Activated naive CD4-positive, alpha-beta T cell treated with anti-CD3 and anti-CD28 coated beads, Interleukin-2, amount 10 ng/mL, durations not matched to agents 7 days and 5 days (primary cell): ENCODE results near the gene PRSS2.
A peak's percentile ranks its signal among the peaks of the same experiment; 100 is the strongest.

Experiments used
- CTCF ChIA-PET: fragments of 350-600 bp; sonication (Branson Sonifier 250); formaldehyde crosslinking; loops from one replicate; lab custom pipeline; 2021; ENCODE audit warnings: antibody characterized with exemption; lab: Charles Lee
- DNase-seq: peaks from one replicate; pipeline ENCODE4 v3.0.0-alpha.2; 2020
- H3K27ac Mint-ChIP-seq: one replicate; pipeline ENCODE4 v1.8.0; 2021; ENCODE audit warnings: mild to moderate bottlenecking, moderate library complexity, mixed read lengths
- H3K27me3 Mint-ChIP-seq: one replicate; pipeline ENCODE4 v1.8.0; 2021; ENCODE audit warnings: mild to moderate bottlenecking, mixed read lengths
- H3K36me3 Mint-ChIP-seq: one replicate; pipeline ENCODE4 v1.8.0; 2021; ENCODE audit warnings: mixed read lengths
- H3K4me1 Mint-ChIP-seq: one replicate; pipeline ENCODE4 v1.8.0; 2021; ENCODE audit warnings: mixed read lengths
- H3K4me3 Mint-ChIP-seq: one replicate; pipeline ENCODE4 v1.8.0; 2021; ENCODE audit warnings: mild to moderate bottlenecking, moderate library complexity, mixed read lengths
- H3K9me3 Mint-ChIP-seq: one replicate; pipeline ENCODE4 v1.8.0; 2021; ENCODE audit warnings: mixed read lengths

The PRSS2 gene

GRCh38 chr7:142787034-142787768 lies 16.4 kb downstream of the PRSS2 start:
- CTCF ChIA-PET = interaction anchor here (4.3 to 21.8 kb wide), 2 partner anchors 11 to 23 kb away, joined by 20 to 346 read pairs; no protein-coding TSS in a partner anchor
- Mint-ChIP-seq H3K36me3 (peaks cover 46% of the 10 kb centered on the region), H3K4me3 (peak overlapping the region; percentile 92), H3K4me1 (peaks cover 26% of the 10 kb centered on the region), H3K9me3 (no peaks in the 10 kb centered on the region), H3K27ac (peak overlapping the region; percentile 100), H3K27me3 (no peaks in the 10 kb centered on the region)
- no peak for DNase-seq

DNA sequence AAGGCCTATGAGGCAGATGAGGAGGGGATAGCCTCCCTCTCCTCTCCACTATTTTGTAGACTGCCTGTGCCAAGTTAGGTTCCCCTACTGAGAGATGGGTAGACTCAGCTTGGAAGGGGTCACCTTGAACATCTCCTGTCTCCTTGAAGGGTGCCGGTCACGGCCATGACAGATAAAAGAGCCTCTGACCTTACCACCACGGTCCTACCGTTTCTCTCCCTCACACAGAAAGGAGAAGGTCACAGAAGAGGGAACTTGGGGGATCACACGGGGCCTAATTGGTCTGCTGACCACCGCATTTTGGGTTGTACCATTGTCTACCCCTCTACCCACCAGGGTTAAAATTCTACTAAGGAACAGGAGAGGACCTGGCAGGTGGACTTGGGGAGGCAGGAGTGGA lies 17.0 kb downstream of the PRSS2 start:
- H3K4me1 Mint-ChIP-seq = peaks cover 26% of the 10 kb centered on the region
- H3K27ac Mint-ChIP-seq = peak overlapping the region; percentile 100

GRCh38 chr7:142788303-142789289 lies 17.8 kb downstream of the PRSS2 start:
- CTCF ChIA-PET = interaction anchor here (4.3 to 21.8 kb wide), 2 partner anchors 10 to 22 kb away, joined by 20 to 346 read pairs; no protein-coding TSS in a partner anchor
- H3K9me3 Mint-ChIP-seq = no peaks in the 10 kb centered on the region
- H3K4me1 Mint-ChIP-seq = peaks cover 28% of the 10 kb centered on the region
- no peak for DNase-seq
- H3K27ac Mint-ChIP-seq = peak overlapping the region; percentile 100
- no peaks in the 10 kb centered on the region for H3K27me3 Mint-ChIP-seq
- H3K4me3 Mint-ChIP-seq = peak overlapping the region; percentile 92
- H3K36me3 Mint-ChIP-seq = peaks cover 59% of the 10 kb centered on the region

More for the DNA sequence above, 17.0 kb downstream of the PRSS2 start:
- Mint-ChIP-seq H3K36me3 (peaks cover 52% of the 10 kb centered on the region), H3K9me3 (no peaks in the 10 kb centered on the region), H3K27me3 (no peaks in the 10 kb centered on the region), H3K4me3 (peak overlapping the region; percentile 92)
- DNase-seq = no peak
- CTCF ChIA-PET = interaction anchor here (4.3 to 21.8 kb wide), 2 partner anchors 11 to 23 kb away, joined by 20 to 346 read pairs; no protein-coding TSS in a partner anchor

- H3K27ac Mint-ChIP-seq = peak overlapping the region; percentile 100
- H3K4me3 Mint-ChIP-seq = peak overlapping the region; percentile 92
- no peaks in the 10 kb centered on the region for H3K27me3 Mint-ChIP-seq
- CTCF ChIA-PET = interaction anchor here (4.3 to 21.8 kb wide), 2 partner anchors 9 to 21 kb away, joined by 20 to 346 read pairs; no protein-coding TSS in a partner anchor
- H3K36me3 Mint-ChIP-seq = peaks cover 67% of the 10 kb centered on the region
- H3K4me1 Mint-ChIP-seq = peaks cover 31% of the 10 kb centered on the region
- H3K9me3 Mint-ChIP-seq = no peaks in the 10 kb centered on the region
- DNase-seq = peak; percentile 42
Observed at GRCh38 chr7:142789441-142789840, 18.7 kb downstream of the PRSS2 start.

GRCh38 chr7:142790056-142790455 lies 19.3 kb downstream of the PRSS2 start:
- CTCF ChIA-PET = interaction anchor here (4.3 to 21.8 kb wide), 2 partner anchors 9 to 20 kb away, joined by 20 to 346 read pairs; no protein-coding TSS in a partner anchor
- peak; percentile 41 for DNase-seq
- H3K4me3 Mint-ChIP-seq = peak overlapping the region; percentile 92
- peaks cover 37% of the 10 kb centered on the region for H3K4me1 Mint-ChIP-seq
- H3K27me3 Mint-ChIP-seq = no peaks in the 10 kb centered on the region
- H3K27ac Mint-ChIP-seq = peak overlapping the region; percentile 100
- H3K36me3 Mint-ChIP-seq = peaks cover 71% of the 10 kb centered on the region
- H3K9me3 Mint-ChIP-seq = no peaks in the 10 kb centered on the region

DNA sequence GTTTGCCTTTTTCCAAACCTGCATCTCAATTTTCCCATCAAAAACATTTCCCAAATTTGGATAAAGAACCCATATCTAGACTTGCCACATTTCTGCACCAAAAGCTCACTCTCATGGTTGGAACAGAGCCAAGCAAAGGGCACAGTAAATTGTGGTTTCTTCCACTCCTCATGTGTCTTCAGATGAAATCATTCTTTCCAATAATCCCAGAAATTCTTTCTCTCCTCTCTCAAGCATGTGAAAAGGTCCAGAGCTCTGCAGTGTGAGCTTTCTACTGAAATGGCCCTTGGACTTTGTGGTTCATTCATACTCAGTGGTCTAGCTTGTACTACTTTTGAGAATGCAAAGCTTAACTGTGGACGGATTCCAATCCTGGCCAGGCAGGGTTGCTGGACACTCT lies 19.8 kb downstream of the PRSS2 start:
- H3K9me3 Mint-ChIP-seq = no peaks in the 10 kb centered on the region
- peaks cover 40% of the 10 kb centered on the region for H3K4me1 Mint-ChIP-seq
- H3K27ac Mint-ChIP-seq = peak overlapping the region; percentile 100
- no peaks in the 10 kb centered on the region for H3K27me3 Mint-ChIP-seq
- peaks cover 71% of the 10 kb centered on the region for H3K36me3 Mint-ChIP-seq
- peak overlapping the region; percentile 92 for H3K4me3 Mint-ChIP-seq
- CTCF ChIA-PET = interaction anchor here (1.4 to 21.8 kb wide), 3 partner anchors 8 to 75 kb away, joined by 3 to 346 read pairs (median 20); no protein-coding TSS in a partner anchor
- no peak for DNase-seq

GRCh38 chr7:142791502-142791901 lies 20.7 kb downstream of the PRSS2 start:
- peak overlapping the region; percentile 92 for H3K4me3 Mint-ChIP-seq
- CTCF ChIA-PET = interaction anchor here (1.4 to 21.8 kb wide), 2 partner anchors 19 to 74 kb away, joined by 3 to 346 read pairs; no protein-coding TSS in a partner anchor
- no peaks in the 10 kb centered on the region for H3K9me3 Mint-ChIP-seq
- no peaks in the 10 kb centered on the region for H3K27me3 Mint-ChIP-seq
- peak overlapping the region; percentile 100 for H3K27ac Mint-ChIP-seq
- H3K4me1 Mint-ChIP-seq = peaks cover 40% of the 10 kb centered on the region
- no peak for DNase-seq
- peaks cover 79% of the 10 kb centered on the region for H3K36me3 Mint-ChIP-seq

GRCh38 chr7:142792129-142792528 lies 21.4 kb downstream of the PRSS2 start:
- CTCF ChIA-PET = interaction anchor here (1.1 to 21.8 kb wide), 3 partner anchors 9 to 74 kb away, joined by 3 to 346 read pairs (median 3); no protein-coding TSS in a partner anchor
- Mint-ChIP-seq H3K36me3 (peaks cover 82% of the 10 kb centered on the region), H3K27ac (peak overlapping the region; percentile 100), H3K4me1 (peaks cover 40% of the 10 kb centered on the region), H3K27me3 (peaks cover under 1% of the 10 kb centered on the region), H3K9me3 (no peaks in the 10 kb centered on the region), H3K4me3 (peak overlapping the region; percentile 92)
- no peak for DNase-seq

DNA sequence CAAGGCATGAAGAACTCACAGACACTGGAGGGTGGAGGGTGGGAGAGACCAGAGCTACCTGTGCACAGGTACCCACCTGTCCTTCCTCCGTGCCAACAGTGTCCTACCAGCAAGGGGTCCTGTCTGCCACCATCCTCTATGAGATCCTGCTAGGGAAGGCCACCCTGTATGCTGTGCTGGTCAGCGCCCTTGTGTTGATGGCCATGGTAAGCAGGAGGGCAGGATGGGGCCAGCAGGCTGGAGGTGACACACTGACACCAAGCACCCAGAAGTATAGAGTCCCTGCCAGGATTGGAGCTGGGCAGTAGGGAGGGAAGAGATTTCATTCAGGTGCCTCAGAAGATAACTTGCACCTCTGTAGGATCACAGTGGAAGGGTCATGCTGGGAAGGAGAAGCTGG lies 21.8 kb downstream of the PRSS2 start:
- CTCF ChIA-PET = interaction anchor here (1.1 to 21.8 kb wide), 2 partner anchors 9 to 18 kb away, joined by 3 to 346 read pairs; no protein-coding TSS in a partner anchor
- H3K27ac Mint-ChIP-seq = peak overlapping the region; percentile 100
- peak overlapping the region; percentile 92 for H3K4me3 Mint-ChIP-seq
- H3K27me3 Mint-ChIP-seq = peaks cover 5% of the 10 kb centered on the region
- peaks cover 82% of the 10 kb centered on the region for H3K36me3 Mint-ChIP-seq
- peaks cover 40% of the 10 kb centered on the region for H3K4me1 Mint-ChIP-seq
- no peak for DNase-seq
- no peaks in the 10 kb centered on the region for H3K9me3 Mint-ChIP-seq

DNA sequence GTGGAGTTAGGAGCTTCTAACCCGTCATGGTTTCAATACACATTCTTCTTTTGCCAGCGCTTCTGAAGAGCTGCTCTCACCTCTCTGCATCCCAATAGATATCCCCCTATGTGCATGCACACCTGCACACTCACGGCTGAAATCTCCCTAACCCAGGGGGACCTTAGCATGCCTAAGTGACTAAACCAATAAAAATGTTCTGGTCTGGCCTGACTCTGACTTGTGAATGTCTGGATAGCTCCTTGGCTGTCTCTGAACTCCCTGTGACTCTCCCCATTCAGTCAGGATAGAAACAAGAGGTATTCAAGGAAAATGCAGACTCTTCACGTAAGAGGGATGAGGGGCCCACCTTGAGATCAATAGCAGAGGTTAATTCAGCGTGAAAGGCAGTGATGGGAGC lies 22.4 kb downstream of the PRSS2 start:
- Mint-ChIP-seq H3K4me3 (peak overlapping the region; percentile 92), H3K9me3 (no peaks in the 10 kb centered on the region), H3K27me3 (peaks cover 10% of the 10 kb centered on the region), H3K4me1 (peaks cover 40% of the 10 kb centered on the region), H3K36me3 (peaks cover 82% of the 10 kb centered on the region), H3K27ac (peak overlapping the region; percentile 100)
- CTCF ChIA-PET = interaction anchor here (1.1 to 21.8 kb wide), 2 partner anchors 10 to 17 kb away, joined by 3 to 346 read pairs; no protein-coding TSS in a partner anchor
- no peak for DNase-seq

DNA sequence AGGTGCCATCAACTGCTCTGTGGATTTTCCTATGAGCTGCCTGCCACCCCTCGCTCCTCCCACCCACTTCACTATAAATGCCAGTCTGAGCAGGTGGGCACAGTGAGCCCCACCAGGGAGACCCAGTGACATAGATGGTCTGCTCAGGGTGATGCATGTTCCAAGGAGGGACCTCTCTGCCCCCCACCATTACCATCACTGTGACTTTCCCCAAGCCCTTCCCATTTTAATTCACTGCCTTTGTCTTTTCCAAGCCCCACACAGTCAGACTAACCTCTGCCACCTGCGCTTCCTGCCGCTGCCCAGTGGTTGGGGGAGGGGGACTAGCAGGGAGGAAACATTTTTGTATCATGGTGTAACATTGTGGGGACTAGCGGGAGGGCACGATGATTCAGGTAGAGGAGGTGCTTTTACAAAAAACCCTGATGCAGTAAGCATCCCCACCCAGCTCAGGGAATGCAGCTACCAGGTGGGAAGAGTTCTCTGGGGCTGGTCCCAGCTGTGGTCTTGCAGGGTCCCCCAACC lies 24.6 kb downstream of the PRSS2 start:
- peak; percentile 75 for DNase-seq

DNA sequence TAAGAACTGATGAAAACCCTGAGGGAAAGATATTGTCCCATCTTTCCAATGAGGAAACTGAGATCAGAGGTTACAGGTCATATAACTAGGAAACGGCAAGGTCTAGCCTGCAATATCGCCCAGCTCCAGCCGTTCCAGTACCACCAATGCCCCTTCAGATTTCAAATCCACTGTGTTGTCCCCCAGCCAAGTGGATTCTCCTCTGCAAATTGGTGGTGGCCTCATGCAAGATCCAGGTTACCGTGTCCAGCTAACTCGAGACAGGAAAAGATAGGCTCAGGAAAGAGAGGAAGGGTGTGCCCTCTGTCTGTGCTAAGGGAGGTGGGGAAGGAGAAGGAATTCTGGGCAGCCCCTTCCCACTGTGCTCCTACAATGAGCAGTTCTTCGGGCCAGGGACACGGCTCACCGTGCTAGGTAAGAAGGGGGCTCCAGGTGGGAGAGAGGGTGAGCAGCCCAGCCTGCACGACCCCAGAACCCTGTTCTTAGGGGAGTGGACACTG lies 25.3 kb downstream of the PRSS2 start:
- peaks cover 10% of the 10 kb centered on the region for H3K27me3 Mint-ChIP-seq
- peaks cover 85% of the 10 kb centered on the region for H3K36me3 Mint-ChIP-seq
- CTCF ChIA-PET = interaction anchor here (21.8 kb wide), 1 partner anchor 14 kb away, joined by 346 read pairs; no protein-coding TSS in a partner anchor
- H3K27ac Mint-ChIP-seq = peak overlapping the region; percentile 100
- no peaks in the 10 kb centered on the region for H3K9me3 Mint-ChIP-seq
- H3K4me3 Mint-ChIP-seq = peak overlapping the region; percentile 92
- DNase-seq = no peak
- peaks cover 64% of the 10 kb centered on the region for H3K4me1 Mint-ChIP-seq

More for the DNA sequence above, 24.6 kb downstream of the PRSS2 start:
- Mint-ChIP-seq H3K9me3 (no peaks in the 10 kb centered on the region), H3K27me3 (peaks cover 10% of the 10 kb centered on the region), H3K27ac (peak overlapping the region; percentile 100), H3K4me3 (peak overlapping the region; percentile 92), H3K36me3 (peaks cover 84% of the 10 kb centered on the region), H3K4me1 (peaks cover 57% of the 10 kb centered on the region)
- CTCF ChIA-PET = interaction anchor here (21.8 kb wide), 1 partner anchor 15 kb away, joined by 346 read pairs; no protein-coding TSS in a partner anchor
